CD14-positive monocyte (primary cell): ENCODE results near the gene ASPA. TPM values are rescaled to one million over a fixed set of nuclear protein-coding genes. Genes with fewer than 3 reads are reported as not detected.

Experiments used
- DNase-seq, 3 donors: peaks; one replicate each; pipeline ENCODE4 v3.0.0-alpha.2; 2011 to 2022
- H2AFZ ChIP-seq: 2 replicates; pipeline ENCODE4 v1.6.0; 2012; ENCODE audit warnings: mild to moderate bottlenecking, low read depth, low read length, inconsistent platforms; ENCODE audit not compliant: insufficient read depth, poor library complexity, severe bottlenecking
- H3K27ac ChIP-seq, 2 donors: 1 replicate in 1 of 2; 2 replicates in 1 of 2; pipeline ENCODE4 v1.5.1; 2012 to 2013; ENCODE audit warnings: low read length in 2 of 2, control low read depth in 1 of 2, inconsistent platforms in 1 of 2, low read depth in 1 of 2, mild to moderate bottlenecking in 1 of 2
- H3K27me3 ChIP-seq, 2 donors: one replicate each; pipeline versions ENCODE4 v1.6.0 to v1.6.1; 2011 to 2013; ENCODE audit warnings: low read length in 2 of 2; ENCODE audit not compliant: control insufficient read depth in 2 of 2, insufficient read depth in 2 of 2
- H3K36me3 ChIP-seq, 2 donors: replicated peaks in 1 of 2; 1 replicate in 1 of 2; 2 replicates in 1 of 2; pipeline versions ENCODE4 v1.5.1 to v1.6.1; 2012 to 2013; ENCODE audit warnings: low read length in 2 of 2, control low read depth in 1 of 2, inconsistent platforms in 1 of 2, mild to moderate bottlenecking in 1 of 2; ENCODE audit not compliant: insufficient read depth in 2 of 2, control insufficient read depth in 1 of 2
- H3K4me1 ChIP-seq, 2 donors: 1 replicate in 1 of 2; 2 replicates in 1 of 2; pipeline versions ENCODE4 v1.5.1 to v1.6.1; 2012 to 2013; ENCODE audit warnings: low read length in 2 of 2, control low read depth in 1 of 2, inconsistent platforms in 1 of 2, mild to moderate bottlenecking in 1 of 2, moderate library complexity in 1 of 2; ENCODE audit not compliant: insufficient read depth in 2 of 2, control insufficient read depth in 1 of 2
- H3K4me2 ChIP-seq: replicated peaks from 2 replicates; pipeline ENCODE3; 2012; ENCODE audit warnings: low read length, moderate library complexity, mild to moderate bottlenecking; ENCODE audit not compliant: poor library complexity, severe bottlenecking; ENCODE audit errors: extremely low read depth
- H3K4me3 ChIP-seq, 3 experiments: fragments of 200-600 bp in 1 of 3; sonication (generic) in 1 of 3; replicated peaks in 1 of 3; 1 replicate in 2 of 3; 2 replicates in 1 of 3; pipeline ENCODE4 v1.5.1; 2011 to 2013; ENCODE audit warnings: low read length in 3 of 3, mild to moderate bottlenecking in 3 of 3, control low read depth in 2 of 3, low read depth in 2 of 3, inconsistent platforms in 1 of 3, moderate library complexity in 1 of 3
- H3K79me2 ChIP-seq: 2 replicates; pipeline ENCODE4 v1.6.0; 2012; ENCODE audit warnings: mild to moderate bottlenecking, control low read depth, inconsistent platforms, low read length, moderate library complexity; ENCODE audit not compliant: insufficient read depth
- H3K9ac ChIP-seq: 2 replicates; pipeline ENCODE4 v1.6.0; 2017; ENCODE audit warnings: low read length, mild to moderate bottlenecking; ENCODE audit not compliant: insufficient read depth, poor library complexity, severe bottlenecking
- H3K9me3 ChIP-seq, 2 donors: replicated peaks in 1 of 2; 1 replicate in 1 of 2; 2 replicates in 1 of 2; pipeline versions ENCODE4 v1.5.1 to v1.6.1; 2012 to 2013; ENCODE audit warnings: low read length in 2 of 2, control low read depth in 1 of 2; ENCODE audit not compliant: control insufficient read depth in 1 of 2, insufficient read depth in 1 of 2
- H4K20me1 ChIP-seq: 2 replicates; pipeline ENCODE4 v1.6.0; 2012; ENCODE audit warnings: mild to moderate bottlenecking, low read length, control low read depth, moderate library complexity; ENCODE audit not compliant: insufficient read depth
- H3K27ac Mint-ChIP-seq, 7 donors: one replicate each; pipeline ENCODE4 v1.8.0; 2020; ENCODE audit warnings: mild to moderate bottlenecking in 7 of 7, mixed read lengths in 7 of 7, moderate library complexity in 6 of 7, inconsistent platforms in 2 of 7
- H3K27me3 Mint-ChIP-seq, 3 donors: one replicate each; pipeline ENCODE4 v1.8.0; 2021 to 2022; ENCODE audit warnings: low read depth in 3 of 3, mild to moderate bottlenecking in 3 of 3, mixed read lengths in 3 of 3, moderate library complexity in 3 of 3, inconsistent platforms in 1 of 3
- H3K36me3 Mint-ChIP-seq, 2 donors: one replicate each; pipeline ENCODE4 v1.8.0; 2020; ENCODE audit warnings: mixed read lengths in 2 of 2, inconsistent platforms in 1 of 2, mild to moderate bottlenecking in 1 of 2
- H3K4me1 Mint-ChIP-seq: one replicate; pipeline ENCODE4 v1.8.0; 2020; ENCODE audit warnings: mild to moderate bottlenecking, mixed read lengths
- H3K4me3 Mint-ChIP-seq, 2 donors: one replicate each; pipeline ENCODE4 v1.8.0; 2020; ENCODE audit warnings: mild to moderate bottlenecking in 2 of 2, mixed read lengths in 2 of 2, moderate library complexity in 1 of 2
- H3K9me3 Mint-ChIP-seq, 7 donors: one replicate each; pipeline ENCODE4 v1.8.0; 2020 to 2022; ENCODE audit warnings: mixed read lengths in 7 of 7, mild to moderate bottlenecking in 6 of 7, moderate library complexity in 6 of 7, inconsistent platforms in 2 of 7
- WGBS: methylation state at CpG from one replicate; pipeline ENCODE4 v1.1.5; 2013; ENCODE audit warnings: missing lambda C conversion rate; ENCODE audit not compliant: insufficient coverage; 5-methylcytosine and 5-hydroxymethylcytosine counted together
- intact Hi-C, 2 donors: fragments of 100-400 bp; cut with micrococcal nuclease; formaldehyde crosslinking; loops; one replicate each; pipeline versions ENCODE4 v1.15.0 to v1.15.1; 2023
- polyA plus RNA-seq, 3 donors: library from polyadenylated mRNA; depleted of rRNA in 1 of 3; unstranded in 2 of 3; stranded (reverse) in 1 of 3; fragments of 300-500 nt in 2 of 3; fragments of >200 nt in 1 of 3; fragmentation: Illumina TruSeq in 2 of 3; gene quantifications; 1 replicate in 2 of 3; 2 replicates in 1 of 3; pipeline ENCODE4 v1.2.3, GENCODE V29; 2012 to 2021
- TF ChIP-seq, protein P1 (sequence below): fragments of 200-600 bp; IDR thresholded peaks from one replicate; pipeline ENCODE4 v1.8.0; 2022; ENCODE audit warnings: antibody characterized with exemption, mild to moderate bottlenecking

Gene ASPA
- polyA plus RNA-seq, 3 donors: not detected

- Mint-ChIP-seq H3K4me1 (no peaks in the 10 kb centered on the region), H3K27ac (no peak overlapping the region), H3K9me3 (peaks cover 3 to 18% (median 9%) of the 10 kb centered on the region in 7 donors), H3K27me3 (peaks cover 0 to 6% (median 4%) of the 10 kb centered on the region in 3 donors), H3K4me3 (no peak overlapping the region), H3K36me3 (no peaks in the 10 kb centered on the region)
- no peaks in the 10 kb centered on the region for H3K79me2 ChIP-seq
- no peaks in the 10 kb centered on the region for H3K27me3 ChIP-seq
- DNase-seq: no peak
- no peaks in the 10 kb centered on the region for H3K36me3 ChIP-seq
- H3K9me3 ChIP-seq: peaks cover 0 to 3% of the 10 kb centered on the region in 2 donors
- intact Hi-C loops: no loop called here
- H3K9ac ChIP-seq: no peak overlapping the region
- WGBS: 67% methylated on average over 2 of the region's 5 CpGs
- H4K20me1 ChIP-seq: no peaks in the 10 kb centered on the region
- TF ChIP-seq, protein P1, sequence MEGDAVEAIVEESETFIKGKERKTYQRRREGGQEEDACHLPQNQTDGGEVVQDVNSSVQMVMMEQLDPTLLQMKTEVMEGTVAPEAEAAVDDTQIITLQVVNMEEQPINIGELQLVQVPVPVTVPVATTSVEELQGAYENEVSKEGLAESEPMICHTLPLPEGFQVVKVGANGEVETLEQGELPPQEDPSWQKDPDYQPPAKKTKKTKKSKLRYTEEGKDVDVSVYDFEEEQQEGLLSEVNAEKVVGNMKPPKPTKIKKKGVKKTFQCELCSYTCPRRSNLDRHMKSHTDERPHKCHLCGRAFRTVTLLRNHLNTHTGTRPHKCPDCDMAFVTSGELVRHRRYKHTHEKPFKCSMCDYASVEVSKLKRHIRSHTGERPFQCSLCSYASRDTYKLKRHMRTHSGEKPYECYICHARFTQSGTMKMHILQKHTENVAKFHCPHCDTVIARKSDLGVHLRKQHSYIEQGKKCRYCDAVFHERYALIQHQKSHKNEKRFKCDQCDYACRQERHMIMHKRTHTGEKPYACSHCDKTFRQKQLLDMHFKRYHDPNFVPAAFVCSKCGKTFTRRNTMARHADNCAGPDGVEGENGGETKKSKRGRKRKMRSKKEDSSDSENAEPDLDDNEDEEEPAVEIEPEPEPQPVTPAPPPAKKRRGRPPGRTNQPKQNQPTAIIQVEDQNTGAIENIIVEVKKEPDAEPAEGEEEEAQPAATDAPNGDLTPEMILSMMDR: no peak
- no peak overlapping the region for H3K4me2 ChIP-seq
- no peak overlapping the region for H3K4me3 ChIP-seq
- H3K27ac ChIP-seq: no peak overlapping the region
- no peaks in the 10 kb centered on the region for H3K4me1 ChIP-seq
- no peak overlapping the region for H2AFZ ChIP-seq
Observed at GRCh38 chr17:3469529-3469928, 6.3 kb upstream of the ASPA start.

GRCh38 chr17:3471599-3471998 is 4.2 kb upstream of the ASPA start, which contains the start of gene SPATA22:
SPATA22 (minus strand) TSS chr17:3471819; CDS start chr17:3469325, 2,494 bp downstream.
- Histone ChIP-seq H3K4me3 (no peak within 1 kb of the TSS), H3K79me2 (no peaks in the 10 kb centered on the region), H3K27ac (no peak within 1 kb of the TSS), H3K4me2 (no peak within 1 kb of the TSS), H3K36me3 (no peaks in the 10 kb centered on the region), H3K9ac (no peak within 1 kb of the TSS), H3K4me1 (no peaks in the 10 kb centered on the region), H3K27me3 (no peaks in the 10 kb centered on the region), H2AFZ (no peak within 1 kb of the TSS), H4K20me1 (no peaks in the 10 kb centered on the region), H3K9me3 (peaks cover 0 to 3% of the 10 kb centered on the region in 2 donors)
- Mint-ChIP-seq H3K27me3 (peaks cover 0 to 6% (median 4%) of the 10 kb centered on the region in 3 donors), H3K27ac (peak within 1 kb of the TSS in 1 of 7 donors; percentile 48), H3K9me3 (peaks cover 3 to 18% (median 9%) of the 10 kb centered on the region in 7 donors), H3K36me3 (no peaks in the 10 kb centered on the region), H3K4me1 (peaks cover 5% of the 10 kb centered on the region), H3K4me3 (no peak within 1 kb of the TSS)
- intact Hi-C loops: no loop called here
- DNase-seq: no peak
- WGBS: 98% methylated on average over 37 of the region's 38 CpGs
- TF ChIP-seq, protein P1: no peak
